Measurements from ENCODE around the gene RMDN3. TPM values are rescaled to one million over a fixed set of nuclear protein-coding genes. Genes with fewer than 3 reads are reported as not detected.

Gene RMDN3
- total RNA-seq, 4 donors from 2014 or later: 21.3 to 31.9 (median 26.4) TPM

GRCh38 chr15:40744815-40745152 is 10.3 kb downstream of the RMDN3 start:
- no peaks in the 10 kb centered on the region for H3K4me1 ChIP-seq
- H3K4me3 ChIP-seq: no peak overlapping the region
- WGBS, 2 donors: 64 to 74% methylated on average over 3 to 4 of the region's 5 CpGs
- TF ChIP-seq CTCF (IDR thresholded peaks at IDR 0.05) (no peak), POLR2A (IDR thresholded peaks at IDR 0.05) (no peak)
- H3K36me3 ChIP-seq: peaks cover 10 to 95% (median 19%) of the 10 kb centered on the region in 3 donors
- H3K27me3 ChIP-seq: no peaks in the 10 kb centered on the region
- no peak overlapping the region for H3K27ac ChIP-seq
- no peaks in the 10 kb centered on the region for H3K9me3 ChIP-seq
- DNase-seq: no peak
- intact Hi-C loops (cut with DNase I): no loop called here

GRCh38 chr15:40743921-40744814 is 10.9 kb downstream of the RMDN3 start:
- no peak for DNase-seq
- intact Hi-C loops (cut with DNase I): no loop called here
- 45 to 68% methylated on average over 8 to 12 of the region's 12 CpGs for WGBS, 2 donors
- no peak for TF ChIP-seq POLR2A (IDR thresholded peaks at IDR 0.05)
- no peak for TF ChIP-seq CTCF (IDR thresholded peaks at IDR 0.05)
- H3K4me3 ChIP-seq: no peak overlapping the region
- H3K9me3 ChIP-seq: no peaks in the 10 kb centered on the region
- no peaks in the 10 kb centered on the region for H3K27me3 ChIP-seq
- no peaks in the 10 kb centered on the region for H3K4me1 ChIP-seq
- H3K36me3 ChIP-seq: peaks cover 16 to 95% (median 20%) of the 10 kb centered on the region in 3 donors
- peak overlapping the region in 1 of 4 donors; percentile 6 for H3K27ac ChIP-seq

GRCh38 chr15:40743485-40743901 is 11.6 kb downstream of the RMDN3 start:
- intact Hi-C loops (cut with DNase I): no loop called here
- no peak for TF ChIP-seq CTCF (IDR thresholded peaks at IDR 0.05)
- TF ChIP-seq POLR2A (IDR thresholded peaks at IDR 0.05): no peak
- peaks cover 18 to 95% (median 23%) of the 10 kb centered on the region in 3 donors for H3K36me3 ChIP-seq
- no peak for DNase-seq
- H3K27me3 ChIP-seq: no peaks in the 10 kb centered on the region
- peak overlapping the region in 1 of 4 donors; percentile 6 for H3K27ac ChIP-seq
- H3K4me1 ChIP-seq: no peaks in the 10 kb centered on the region
- H3K9me3 ChIP-seq: no peaks in the 10 kb centered on the region
- H3K4me3 ChIP-seq: no peak overlapping the region
- WGBS, 2 donors: 75 to 91% methylated on average over 1 to 2 of the region's 2 CpGs

- peaks cover 20 to 100% (median 50%) of the 10 kb centered on the region in 3 donors for H3K36me3 ChIP-seq
- no peak for DNase-seq
- 100% methylated on average over 2 of the region's 2 CpGs for WGBS, 2 donors
- no peaks in the 10 kb centered on the region for H3K4me1 ChIP-seq
- H3K27ac ChIP-seq: no peak overlapping the region
- intact Hi-C loops (cut with DNase I): no loop called here
- TF ChIP-seq CTCF (IDR thresholded peaks at IDR 0.05) (no peak), POLR2A (IDR thresholded peaks at IDR 0.05) (no peak)
- no peaks in the 10 kb centered on the region for H3K9me3 ChIP-seq
- H3K27me3 ChIP-seq: no peaks in the 10 kb centered on the region
- no peak overlapping the region for H3K4me3 ChIP-seq
Observed at GRCh38 chr15:40739854-40740253, 15.2 kb downstream of the RMDN3 start.

DNA sequence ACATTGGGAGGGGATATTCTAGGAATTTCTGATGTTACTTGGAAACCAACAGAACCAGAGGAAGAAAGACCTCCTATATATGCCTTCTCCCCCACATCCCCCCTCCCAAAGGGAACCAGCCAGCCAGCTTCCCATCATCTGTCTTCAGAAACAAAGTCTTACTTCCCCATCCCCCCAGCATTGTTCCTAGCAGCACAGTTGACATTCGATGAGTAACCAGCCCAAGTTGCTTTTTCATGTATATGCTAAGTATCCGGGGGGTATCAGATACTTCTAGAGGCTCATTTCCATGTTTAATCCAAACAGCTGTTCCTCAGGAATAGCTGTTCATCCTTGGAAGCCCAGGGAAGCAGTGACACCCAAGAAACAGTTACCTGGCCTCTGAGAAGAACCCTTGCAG is 16.0 kb downstream of the RMDN3 start:
- Histone ChIP-seq H3K36me3 (peaks cover 18 to 100% (median 56%) of the 10 kb centered on the region in 3 donors), H3K4me3 (no peak overlapping the region), H3K9me3 (no peaks in the 10 kb centered on the region), H3K4me1 (no peaks in the 10 kb centered on the region), H3K27ac (no peak overlapping the region), H3K27me3 (no peaks in the 10 kb centered on the region)
- 50 to 54% methylated on average over 2 of the region's 2 CpGs for WGBS, 2 donors
- intact Hi-C loops (cut with DNase I): no loop called here
- no peak for TF ChIP-seq POLR2A (IDR thresholded peaks at IDR 0.05)
- no peak for TF ChIP-seq CTCF (IDR thresholded peaks at IDR 0.05)
- DNase-seq: no peak

Data from esophagus squamous epithelium (tissue), 5 donors.